Fibroblast of upper back skin (primary cell): Measurements from ENCODE around the gene POC5.

Experiments used
- DNase-seq: peaks from one replicate; pipeline ENCODE4 v3.0.0-alpha.2; 2013

Gene POC5

GRCh38 chr5:75656311-75657003 is 60.8 kb downstream of the POC5 start:
- DNase-seq, result peak; percentile 52

GRCh38 chr5:75654693-75655295 is 62.4 kb downstream of the POC5 start:
- DNase-seq, result no peak

GRCh38 chr5:75653521-75653920 is 63.7 kb downstream of the POC5 start:
- DNase-seq, result no peak

- no peak for DNase-seq
These were observed 65.5 kb downstream of the POC5 start for GRCh38 chr5:75651575-75652238.

- DNase-seq, result no peak
These were observed 68.5 kb downstream of the POC5 start for GRCh38 chr5:75648712-75649111.

- no peak for DNase-seq
These were observed 76.4 kb downstream of the POC5 start for GRCh38 chr5:75640826-75641225.

- peak; percentile 90 for DNase-seq
These were observed 76.8 kb downstream of the POC5 start for GRCh38 chr5:75640395-75640794.

GRCh38 chr5:75639535-75640311 is 77.5 kb downstream of the POC5 start:
- no peak for DNase-seq

- no peak for DNase-seq
These were observed 79.3 kb downstream of the POC5 start for GRCh38 chr5:75637949-75638348.

- DNase-seq, result no peak
These were observed 84.9 kb downstream of the POC5 start for GRCh38 chr5:75632321-75632720.

GRCh38 chr5:75630875-75631274 is 86.4 kb downstream of the POC5 start:
- no peak for DNase-seq

GRCh38 chr5:75627801-75628200 is 89.4 kb downstream of the POC5 start:
- DNase-seq, result no peak

GRCh38 chr5:75626959-75627358 is 90.3 kb downstream of the POC5 start:
- no peak for DNase-seq
